ENCODE measurements around the gene PNPLA1.

PNPLA1 gene

DNA sequence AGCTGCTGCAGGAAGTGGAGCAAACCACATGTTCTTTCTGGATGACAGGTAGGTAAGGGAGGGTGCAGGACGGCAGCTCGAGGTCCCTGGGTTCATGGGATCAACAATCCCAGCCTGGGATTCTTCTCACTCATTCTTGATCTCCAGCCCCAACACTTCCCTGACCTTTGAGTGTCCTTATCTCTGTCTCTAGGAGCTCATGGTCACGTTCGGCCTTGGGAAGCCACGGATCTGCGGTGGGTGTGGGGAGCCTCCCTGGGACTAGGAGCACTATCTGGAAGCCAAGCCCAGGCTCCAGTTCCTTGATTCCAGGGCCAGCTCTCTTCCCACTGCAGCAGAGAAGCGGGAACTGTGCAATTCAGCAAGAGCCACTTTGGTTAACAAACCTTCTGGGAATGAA lies 39.3 kb downstream of the PNPLA1 start:
- Mint-ChIP-seq H3K9me3 (no peaks in the 10 kb centered on the region), H3K36me3 (ENCODE audit: low read depth) (no peaks in the 10 kb centered on the region), H3K4me3 (no peak overlapping the region), H3K4me1 (ENCODE audit: low read depth) (no peaks in the 10 kb centered on the region), H3K27ac (no peak overlapping the region), H3K27me3 (no peaks in the 10 kb centered on the region)
- no peak for DNase-seq

DNA sequence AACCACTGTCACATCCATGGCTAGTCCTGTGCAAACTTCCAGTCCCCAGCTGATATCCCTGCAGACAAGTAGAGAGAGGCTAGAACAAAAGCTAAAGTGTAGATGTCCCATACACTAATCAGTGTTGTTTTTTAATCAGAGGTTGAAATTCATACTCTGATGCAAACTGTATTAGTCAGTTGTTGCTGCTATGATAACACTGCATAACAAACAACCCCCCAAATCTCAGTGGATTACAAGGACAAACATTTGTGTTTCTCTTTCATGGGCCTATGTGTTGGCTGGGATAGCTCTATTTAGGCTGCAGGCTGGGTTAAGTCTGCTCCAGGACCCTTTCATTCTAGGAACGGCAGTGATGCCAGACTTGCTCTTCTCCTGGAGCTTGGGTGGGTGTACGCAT lies 40.0 kb downstream of the PNPLA1 start:
- DNase-seq, result no peak
- Mint-ChIP-seq H3K27me3 (no peaks in the 10 kb centered on the region), H3K4me1 (ENCODE audit: low read depth) (no peaks in the 10 kb centered on the region), H3K9me3 (no peaks in the 10 kb centered on the region), H3K4me3 (no peak overlapping the region), H3K27ac (no peak overlapping the region), H3K36me3 (ENCODE audit: low read depth) (no peaks in the 10 kb centered on the region)

DNA sequence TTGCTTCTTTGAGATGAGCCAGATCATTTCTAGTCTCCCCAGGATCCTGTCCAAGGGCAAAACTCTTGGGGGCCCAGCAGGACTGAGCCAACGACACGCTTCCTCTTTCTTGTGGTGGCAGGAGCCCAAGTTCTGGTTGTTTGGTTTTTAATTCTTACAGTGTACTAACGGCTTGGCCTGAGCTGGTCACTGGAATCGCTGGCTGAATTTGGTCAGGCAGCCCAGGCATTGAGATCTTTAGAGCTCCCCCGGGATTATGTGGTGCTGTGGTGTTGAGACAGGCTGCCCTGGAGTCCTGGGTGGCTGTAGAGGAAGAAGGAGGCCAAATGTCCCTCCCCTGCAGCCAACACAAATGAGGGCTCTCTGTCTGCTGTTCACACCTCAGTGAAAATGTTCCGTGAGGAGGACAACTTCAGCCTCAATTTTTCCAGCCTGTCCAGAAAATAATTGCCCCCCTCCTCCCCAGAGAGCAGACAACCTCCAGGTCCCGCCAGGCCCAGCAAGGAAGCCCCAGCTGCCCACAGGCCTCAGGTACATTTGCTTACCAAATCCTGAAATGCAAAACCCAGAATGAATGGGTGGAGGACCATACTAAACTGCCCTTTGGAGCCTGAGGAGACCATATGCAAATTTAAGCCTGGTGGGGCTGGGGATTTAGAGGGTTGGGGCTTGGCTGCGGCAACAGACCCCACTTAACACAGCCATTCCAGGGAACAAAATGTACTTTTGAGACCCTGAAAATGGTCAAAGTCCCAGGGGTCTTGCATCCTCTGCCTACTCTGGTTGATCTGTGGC lies 43.2 kb downstream of the PNPLA1 start:
- H3K36me3 Mint-ChIP-seq (ENCODE audit: low read depth), result no peaks in the 10 kb centered on the region
- no peak for DNase-seq
- H3K4me1 Mint-ChIP-seq (ENCODE audit: low read depth), result no peaks in the 10 kb centered on the region
- no peak overlapping the region for H3K27ac Mint-ChIP-seq
- H3K4me3 Mint-ChIP-seq, result no peak overlapping the region
- no peaks in the 10 kb centered on the region for H3K27me3 Mint-ChIP-seq
- no peaks in the 10 kb centered on the region for H3K9me3 Mint-ChIP-seq

DNA sequence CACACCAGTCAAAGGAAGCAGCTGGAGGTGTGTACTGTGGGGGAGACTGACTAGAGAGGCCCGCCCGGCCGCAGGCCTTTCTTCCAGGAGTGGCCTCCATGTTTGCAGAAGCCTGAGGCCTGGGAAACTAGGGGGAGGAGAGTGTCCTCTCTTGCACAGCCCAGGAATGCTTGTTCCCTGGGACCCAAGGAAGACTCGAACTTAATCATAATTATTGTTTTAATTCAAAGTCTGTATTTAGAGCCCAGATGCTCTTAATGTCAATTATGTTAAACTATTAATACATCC lies 43.7 kb downstream of the PNPLA1 start:
- Mint-ChIP-seq H3K27ac (no peak overlapping the region), H3K4me3 (no peak overlapping the region), H3K4me1 (ENCODE audit: low read depth) (no peaks in the 10 kb centered on the region), H3K9me3 (no peaks in the 10 kb centered on the region), H3K36me3 (ENCODE audit: low read depth) (no peaks in the 10 kb centered on the region), H3K27me3 (no peaks in the 10 kb centered on the region)
- DNase-seq, result no peak

DNA sequence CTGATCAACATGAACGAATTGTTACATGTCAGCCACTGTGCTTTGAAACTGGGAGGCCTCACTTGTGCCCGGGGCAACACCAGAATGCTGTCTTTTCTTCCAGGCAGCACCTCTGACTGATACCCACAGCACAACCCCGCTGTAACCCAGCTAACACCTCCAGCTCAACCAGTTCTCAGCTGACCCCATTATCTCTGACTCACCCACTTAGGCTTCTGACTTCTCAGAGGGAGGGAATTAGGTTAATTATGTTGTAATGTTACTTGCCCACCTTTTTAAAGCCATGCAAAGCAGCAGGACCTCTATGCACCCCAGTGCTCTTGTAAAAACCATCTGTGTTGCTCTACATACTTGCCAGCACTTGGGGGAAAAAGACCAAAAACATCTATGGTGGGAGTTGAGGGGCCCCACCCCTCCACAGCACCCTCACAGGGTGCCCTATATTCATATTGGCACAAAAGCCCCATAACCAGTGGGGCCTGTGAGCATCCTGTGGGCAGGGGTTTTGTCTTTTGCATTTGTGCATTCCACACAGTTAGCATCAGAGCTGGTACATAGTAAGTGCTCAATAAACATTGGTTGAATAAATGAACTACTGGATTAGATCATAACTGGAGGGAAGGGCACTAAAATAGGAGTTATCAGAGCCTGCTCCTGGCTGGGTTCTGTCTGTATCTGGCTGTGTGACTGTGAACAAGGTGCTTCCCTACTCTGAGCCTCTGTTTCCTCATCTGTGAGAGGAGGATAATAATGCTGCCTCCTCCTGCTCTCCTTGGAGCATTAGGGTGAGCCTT lies 44.6 kb downstream of the PNPLA1 start:
- no peaks in the 10 kb centered on the region for H3K9me3 Mint-ChIP-seq
- H3K36me3 Mint-ChIP-seq (ENCODE audit: low read depth), result no peaks in the 10 kb centered on the region
- no peak overlapping the region for H3K27ac Mint-ChIP-seq

DNA sequence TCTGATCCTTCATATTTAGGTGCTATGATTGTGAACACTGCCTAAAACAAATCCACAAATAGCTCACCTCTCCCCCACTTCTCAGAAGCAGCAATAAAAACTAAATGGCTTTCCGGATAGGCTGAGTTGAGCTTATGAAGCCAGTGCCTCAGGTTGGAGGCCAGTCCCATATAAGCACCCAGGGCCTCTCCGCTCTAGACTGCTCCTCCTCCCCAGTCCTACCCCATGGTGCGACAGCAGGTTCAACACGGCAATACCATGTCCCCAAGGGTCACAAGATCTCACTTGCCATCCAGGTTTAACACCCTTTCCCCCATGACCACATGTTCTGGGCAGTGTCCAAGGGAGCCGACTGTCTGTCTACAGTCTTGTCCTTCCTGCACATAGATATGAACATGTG lies 46.1 kb downstream of the PNPLA1 start:
- H3K27ac Mint-ChIP-seq, result no peak overlapping the region
- H3K4me3 Mint-ChIP-seq, result no peak overlapping the region

More for the DNA sequence above, 44.6 kb downstream of the PNPLA1 start:
- H3K27me3 Mint-ChIP-seq, result no peaks in the 10 kb centered on the region
- no peak overlapping the region for H3K4me3 Mint-ChIP-seq
- no peak for DNase-seq
- H3K4me1 Mint-ChIP-seq (ENCODE audit: low read depth), result no peaks in the 10 kb centered on the region

DNA sequence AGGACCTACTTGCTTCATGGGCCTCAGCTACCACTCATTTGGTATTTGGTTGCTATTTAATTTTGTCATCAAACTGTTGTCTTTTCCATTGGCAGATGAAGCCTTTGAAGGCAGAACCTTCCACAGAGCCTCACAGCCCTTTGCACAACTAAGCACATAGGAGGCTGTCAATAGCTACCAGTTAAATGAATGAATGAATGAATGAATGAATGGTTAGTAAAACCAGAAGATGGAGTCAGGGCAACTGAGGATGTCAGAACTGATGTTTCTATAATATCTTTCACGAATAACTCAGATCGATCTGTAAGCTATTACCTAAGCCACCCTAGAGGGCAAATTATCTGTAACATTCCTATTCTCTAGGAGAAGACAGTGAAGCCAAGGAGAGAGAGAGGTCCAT lies 47.8 kb downstream of the PNPLA1 start:
- Mint-ChIP-seq H3K27me3 (no peaks in the 10 kb centered on the region), H3K27ac (no peak overlapping the region), H3K9me3 (no peaks in the 10 kb centered on the region), H3K4me3 (no peak overlapping the region), H3K36me3 (ENCODE audit: low read depth) (no peaks in the 10 kb centered on the region), H3K4me1 (ENCODE audit: low read depth) (no peaks in the 10 kb centered on the region)
- no peak for DNase-seq

More for the DNA sequence above, 46.1 kb downstream of the PNPLA1 start:
- DNase-seq, result no peak
- H3K4me1 Mint-ChIP-seq (ENCODE audit: low read depth), result no peaks in the 10 kb centered on the region
- no peaks in the 10 kb centered on the region for H3K9me3 Mint-ChIP-seq
- H3K27me3 Mint-ChIP-seq, result no peaks in the 10 kb centered on the region
- no peaks in the 10 kb centered on the region for H3K36me3 Mint-ChIP-seq (ENCODE audit: low read depth)

DNA sequence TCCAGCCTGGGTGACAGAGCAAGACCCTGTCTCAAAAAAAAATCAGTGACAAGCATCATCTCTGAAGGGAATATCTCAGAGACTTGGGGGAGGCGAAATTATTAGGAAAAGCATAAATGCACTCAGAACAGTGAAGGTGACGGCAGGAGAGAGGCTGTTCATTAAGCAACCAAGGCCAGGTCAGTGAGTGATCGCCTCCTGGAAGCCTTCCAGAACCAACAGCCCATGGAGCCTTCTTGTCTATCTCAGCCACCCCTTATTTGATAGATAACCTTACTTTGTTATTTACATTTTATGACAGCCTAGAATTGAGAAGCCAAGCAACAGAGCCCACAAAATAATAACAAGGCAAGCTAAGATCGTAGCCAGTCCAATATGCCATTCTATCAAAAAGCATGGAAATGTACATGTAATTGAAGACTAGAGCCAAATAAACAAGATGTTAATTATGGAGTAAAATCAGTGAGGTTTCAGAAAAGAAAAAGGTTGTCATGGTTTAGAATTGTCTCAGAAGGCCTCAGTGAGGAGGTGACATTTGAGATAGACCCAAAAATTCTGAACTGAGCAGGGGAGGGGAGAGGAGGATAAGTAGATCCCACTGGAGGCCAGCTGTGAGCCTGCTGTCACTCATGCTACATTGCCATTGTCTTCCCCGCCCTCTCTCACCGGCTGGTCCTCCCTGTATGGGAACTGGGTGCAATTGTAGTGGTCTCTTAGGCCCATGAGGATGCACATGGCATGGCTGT lies 49.0 kb downstream of the PNPLA1 start:
- Mint-ChIP-seq H3K27ac (no peak overlapping the region), H3K4me3 (no peak overlapping the region), H3K36me3 (ENCODE audit: low read depth) (no peaks in the 10 kb centered on the region), H3K9me3 (no peaks in the 10 kb centered on the region), H3K27me3 (no peaks in the 10 kb centered on the region), H3K4me1 (ENCODE audit: low read depth) (no peaks in the 10 kb centered on the region)
- no peak for DNase-seq

DNA sequence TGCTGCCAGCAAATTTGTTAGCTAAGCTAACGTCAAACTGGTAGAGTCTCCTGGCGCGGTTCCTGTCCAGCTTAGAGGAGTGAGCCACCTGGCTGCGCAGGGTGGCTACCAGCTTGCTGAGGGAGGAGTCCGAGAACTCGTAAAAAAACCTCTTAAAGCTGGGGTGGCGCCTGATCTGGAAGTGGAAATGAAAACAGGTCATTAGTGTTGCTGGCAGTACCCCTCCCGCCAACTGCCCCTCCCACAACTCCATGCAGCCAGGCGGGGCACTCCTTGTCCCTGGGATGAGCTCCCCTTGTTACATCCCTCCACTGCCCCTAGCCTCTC lies 49.5 kb downstream of the PNPLA1 start:
- Mint-ChIP-seq H3K9me3 (no peaks in the 10 kb centered on the region), H3K27ac (no peak overlapping the region), H3K36me3 (ENCODE audit: low read depth) (no peaks in the 10 kb centered on the region), H3K4me3 (no peak overlapping the region), H3K4me1 (ENCODE audit: low read depth) (no peaks in the 10 kb centered on the region), H3K27me3 (no peaks in the 10 kb centered on the region)
- DNase-seq, result no peak

DNA sequence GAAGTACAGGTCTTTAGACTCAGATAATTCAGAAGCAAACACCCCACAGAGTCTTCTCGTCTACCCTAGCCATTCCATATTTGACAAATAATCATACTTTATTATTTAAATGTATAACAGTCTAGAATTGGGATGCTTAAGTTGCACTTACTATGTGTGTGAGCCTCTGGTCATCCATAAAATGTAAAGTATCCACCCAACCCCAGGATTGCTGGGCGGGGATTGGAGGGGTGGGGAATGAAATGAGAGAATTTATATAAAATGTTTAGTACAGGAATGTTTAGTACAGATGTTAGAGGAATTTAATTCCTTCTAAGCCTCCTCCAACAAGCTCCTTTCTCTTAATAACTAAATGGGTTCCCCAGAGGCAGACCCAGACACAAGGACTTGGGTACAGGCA lies 50.0 kb downstream of the PNPLA1 start:
- Mint-ChIP-seq H3K4me1 (ENCODE audit: low read depth) (no peaks in the 10 kb centered on the region), H3K27me3 (no peaks in the 10 kb centered on the region), H3K4me3 (no peak overlapping the region), H3K27ac (no peak overlapping the region), H3K36me3 (ENCODE audit: low read depth) (no peaks in the 10 kb centered on the region), H3K9me3 (no peaks in the 10 kb centered on the region)
- DNase-seq, result no peak

DNA sequence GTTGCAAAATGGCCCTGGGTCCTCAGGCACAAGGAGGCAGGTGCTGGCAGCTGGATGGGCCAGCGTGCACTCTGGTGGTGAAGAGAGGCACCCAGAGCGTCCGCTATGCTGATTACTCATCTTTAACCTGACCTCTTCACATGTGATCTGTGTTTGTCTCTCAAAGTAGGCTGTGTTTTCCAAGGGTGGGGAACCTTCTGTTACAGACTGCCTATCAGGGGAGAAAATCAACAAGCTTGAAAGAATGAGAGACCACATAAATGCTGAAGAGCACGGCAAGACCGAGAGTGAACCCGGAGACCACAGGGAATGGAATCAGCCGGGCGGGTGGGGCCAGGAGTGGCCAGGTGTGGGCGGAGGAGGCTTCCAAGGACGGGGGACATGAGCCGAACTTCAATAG lies 50.6 kb downstream of the PNPLA1 start:
- no peak overlapping the region for H3K4me3 Mint-ChIP-seq
- DNase-seq, result no peak
- H3K27ac Mint-ChIP-seq, result no peak overlapping the region

DNA sequence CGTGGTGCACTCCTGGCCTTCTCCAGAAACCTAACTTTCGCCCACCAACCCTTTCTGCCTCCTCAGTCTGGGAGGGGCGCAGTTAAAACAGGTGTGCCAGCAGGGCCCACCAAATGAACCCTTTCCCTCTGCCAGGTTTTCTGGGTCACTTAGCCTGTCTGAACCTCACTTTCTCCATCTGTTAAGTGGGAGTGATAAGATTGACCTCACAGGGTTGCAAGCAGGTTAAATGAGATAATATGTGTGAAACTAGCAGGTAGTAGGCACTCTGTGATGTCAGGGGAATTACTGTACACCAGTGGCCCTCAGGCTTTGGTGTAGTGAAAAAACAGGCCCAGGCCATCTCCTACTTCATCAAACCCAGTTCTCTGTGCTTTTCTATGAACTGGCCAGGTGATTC lies 52.7 kb downstream of the PNPLA1 start:
- H3K9me3 Mint-ChIP-seq, result no peaks in the 10 kb centered on the region
- H3K27ac Mint-ChIP-seq, result no peak overlapping the region
- H3K27me3 Mint-ChIP-seq, result no peaks in the 10 kb centered on the region
- no peak for DNase-seq
- H3K36me3 Mint-ChIP-seq (ENCODE audit: low read depth), result no peaks in the 10 kb centered on the region
- H3K4me1 Mint-ChIP-seq (ENCODE audit: low read depth), result no peaks in the 10 kb centered on the region
- no peak overlapping the region for H3K4me3 Mint-ChIP-seq

More for the DNA sequence above, 50.6 kb downstream of the PNPLA1 start:
- no peaks in the 10 kb centered on the region for H3K36me3 Mint-ChIP-seq (ENCODE audit: low read depth)
- H3K9me3 Mint-ChIP-seq, result no peaks in the 10 kb centered on the region
- no peaks in the 10 kb centered on the region for H3K4me1 Mint-ChIP-seq (ENCODE audit: low read depth)
- no peaks in the 10 kb centered on the region for H3K27me3 Mint-ChIP-seq

DNA sequence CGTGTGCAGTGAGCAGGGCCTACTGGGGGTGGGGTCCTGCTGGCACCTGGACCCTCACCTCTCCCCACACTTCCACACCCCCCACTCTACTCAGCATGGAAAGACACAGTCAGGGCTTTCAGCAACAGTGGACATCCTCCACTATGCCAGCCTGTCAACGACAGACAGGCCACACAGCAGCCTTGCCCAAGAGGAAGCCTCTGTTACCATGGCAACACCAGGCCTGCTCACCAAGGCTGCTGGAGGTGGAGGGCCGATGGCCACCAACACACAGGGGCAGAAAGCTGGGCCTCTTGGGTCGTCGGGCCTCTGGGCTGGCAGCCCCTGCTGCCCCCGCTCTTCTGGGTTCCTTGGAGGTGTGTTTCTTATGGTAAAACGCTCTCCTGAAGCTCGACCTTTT lies 53.2 kb downstream of the PNPLA1 start:
- Mint-ChIP-seq H3K27me3 (no peaks in the 10 kb centered on the region), H3K4me1 (ENCODE audit: low read depth) (no peaks in the 10 kb centered on the region), H3K4me3 (no peak overlapping the region), H3K9me3 (no peaks in the 10 kb centered on the region), H3K36me3 (ENCODE audit: low read depth) (no peaks in the 10 kb centered on the region), H3K27ac (no peak overlapping the region)
- DNase-seq, result no peak

DNA sequence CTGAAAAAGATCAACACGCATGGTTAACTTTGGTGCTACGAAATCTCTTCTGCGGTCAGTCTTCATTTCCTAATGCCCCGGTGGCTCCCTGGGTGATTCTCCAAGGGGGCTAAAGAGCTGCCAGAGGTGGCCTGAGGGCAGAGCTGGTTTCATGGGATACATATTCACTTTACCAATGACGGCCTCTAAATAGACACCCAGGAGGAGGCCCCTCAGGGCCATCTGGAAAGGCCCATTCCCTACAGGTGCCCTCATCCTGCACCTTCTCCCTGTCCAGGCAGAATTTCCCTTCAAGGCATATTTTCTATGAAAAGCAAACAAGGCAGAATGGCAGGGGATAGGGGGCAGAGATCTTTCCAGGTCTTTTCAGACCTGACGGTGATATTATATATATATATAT lies 54.3 kb downstream of the PNPLA1 start:
- no peaks in the 10 kb centered on the region for H3K9me3 Mint-ChIP-seq
- H3K4me1 Mint-ChIP-seq (ENCODE audit: low read depth), result no peaks in the 10 kb centered on the region
- DNase-seq, result no peak
- no peaks in the 10 kb centered on the region for H3K27me3 Mint-ChIP-seq
- H3K4me3 Mint-ChIP-seq, result no peak overlapping the region
- no peak overlapping the region for H3K27ac Mint-ChIP-seq
- no peaks in the 10 kb centered on the region for H3K36me3 Mint-ChIP-seq (ENCODE audit: low read depth)

DNA sequence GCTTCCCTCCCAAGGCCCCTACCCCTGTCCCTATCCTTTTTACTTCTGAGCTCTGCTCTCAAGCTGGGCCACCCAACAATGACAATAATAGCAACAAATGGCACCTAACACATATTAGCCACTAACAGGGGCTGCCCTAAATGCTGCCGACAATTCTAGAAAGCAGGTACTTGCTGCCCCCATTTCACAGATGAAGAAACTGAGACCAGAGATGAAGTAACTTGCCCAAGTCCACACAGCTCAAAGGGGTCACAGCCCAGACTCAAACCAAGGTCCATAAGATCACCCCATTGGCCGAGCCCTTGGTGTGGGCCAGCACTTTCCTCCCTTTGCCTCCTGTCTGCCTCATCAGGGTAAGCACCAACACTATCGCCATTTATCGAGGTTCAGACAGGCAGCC lies 54.9 kb downstream of the PNPLA1 start:
- no peak overlapping the region for H3K27ac Mint-ChIP-seq
- no peaks in the 10 kb centered on the region for H3K27me3 Mint-ChIP-seq
- H3K4me3 Mint-ChIP-seq, result no peak overlapping the region
- no peaks in the 10 kb centered on the region for H3K9me3 Mint-ChIP-seq
- no peak for DNase-seq
- H3K4me1 Mint-ChIP-seq (ENCODE audit: low read depth), result no peaks in the 10 kb centered on the region
- H3K36me3 Mint-ChIP-seq (ENCODE audit: low read depth), result no peaks in the 10 kb centered on the region

Measured in activated T-cell treated with anti-CD3 and anti-CD28 coated beads, Interleukin-2, amount 50 U/mL, for 24 hours (primary cell).